ENCODE data around the gene LRRC8A. TPM values are rescaled to one million over a fixed set of nuclear protein-coding genes. Genes with fewer than 3 reads are reported as not detected.

LRRC8A gene
- total RNA-seq, result 39.7 TPM
- polyA plus RNA-seq, result 10 to 100 TPM; 29.3 to 35.0 (median 31.3) TPM

GRCh38 chr9:128881884-128882676 lies at the start of gene LRRC8A, which contains the start of gene KYAT1:
TSS of gene LRRC8A (plus strand) at chr9:128882133. CDS start at chr9:128907165, 25,032 bp downstream.
TSS of gene KYAT1 (minus strand) at chr9:128881950. CDS start at chr9:128845405, 36,545 bp downstream.
- peak; percentile 95 to 97 for ATAC-seq (ENCODE audit: low read depth in 2 of 2)
- H3K9me3 ChIP-seq (ENCODE audit: control insufficient read depth in 2 of 2, low read length in 2 of 2), result no peaks in the 10 kb centered on the region
- H3K36me3 ChIP-seq (ENCODE audit: control insufficient read depth, insufficient read depth, low read length), result peaks cover 14% of the 10 kb centered on the region
- H3K4me1 Mint-ChIP-seq, result peaks cover 5 to 81% (median 44%) of the 10 kb centered on the region in 4 donors
- peak within 1 kb of the TSS; percentile 76 for H3K27ac ChIP-seq (ENCODE audit: insufficient read depth, low read length, poor library complexity, severe bottlenecking)
- no peaks in the 10 kb centered on the region for H3K27me3 Mint-ChIP-seq
- H3K27ac Mint-ChIP-seq, result peak within 1 kb of the TSS; percentile 95 to 99 (median 98)
- DNase-seq, result peak; percentile 97 to 98 (median 98)
- peaks cover 19% of the 10 kb centered on the region for H3K36me3 Mint-ChIP-seq
- no peaks in the 10 kb centered on the region for H3K9me3 Mint-ChIP-seq
- peak within 1 kb of the TSS; percentile 98 to 100 (median 99) for H3K4me3 Mint-ChIP-seq
- peak within 1 kb of the TSS; percentile 95 for H3K4me3 ChIP-seq (ENCODE audit: low read depth, low read length)
- no peaks in the 10 kb centered on the region for H3K27me3 ChIP-seq (ENCODE audit: control insufficient read depth, insufficient read depth, low read length)
- peaks cover 53% of the 10 kb centered on the region for H3K4me1 ChIP-seq (ENCODE audit: control insufficient read depth, insufficient read depth, low read length, poor library complexity, severe bottlenecking)

GRCh38 chr9:128833696-128834095 lies 48.2 kb upstream of the LRRC8A start:
- H3K36me3 ChIP-seq (ENCODE audit: control insufficient read depth, insufficient read depth, low read length), result peaks cover 3% of the 10 kb centered on the region
- Mint-ChIP-seq H3K27me3 (no peaks in the 10 kb centered on the region), H3K9me3 (no peaks in the 10 kb centered on the region), H3K36me3 (peaks cover 9% of the 10 kb centered on the region), H3K27ac (no peak overlapping the region), H3K4me1 (peaks cover 5 to 15% (median 9%) of the 10 kb centered on the region in 4 donors), H3K4me3 (no peak overlapping the region)
- H3K27me3 ChIP-seq (ENCODE audit: control insufficient read depth, insufficient read depth, low read length), result no peaks in the 10 kb centered on the region
- no peaks in the 10 kb centered on the region for H3K9me3 ChIP-seq (ENCODE audit: control insufficient read depth in 2 of 2, low read length in 2 of 2)
- H3K27ac ChIP-seq (ENCODE audit: insufficient read depth, low read length, poor library complexity, severe bottlenecking), result no peak overlapping the region
- no peak for ATAC-seq (ENCODE audit: low read depth in 2 of 2)
- H3K4me1 ChIP-seq (ENCODE audit: control insufficient read depth, insufficient read depth, low read length, poor library complexity, severe bottlenecking), result peaks cover 14% of the 10 kb centered on the region
- no peak for DNase-seq
- no peak overlapping the region for H3K4me3 ChIP-seq (ENCODE audit: low read depth, low read length)

GRCh38 chr9:128835246-128836210 lies 46.4 kb upstream of the LRRC8A start:
- H3K9me3 Mint-ChIP-seq, result no peaks in the 10 kb centered on the region
- H3K27ac ChIP-seq (ENCODE audit: insufficient read depth, low read length, poor library complexity, severe bottlenecking), result no peak overlapping the region
- H3K4me1 Mint-ChIP-seq, result peaks cover 0 to 3% (median 0%) of the 10 kb centered on the region in 4 donors
- H3K36me3 ChIP-seq (ENCODE audit: control insufficient read depth, insufficient read depth, low read length), result peaks cover 3% of the 10 kb centered on the region
- no peak overlapping the region for H3K4me3 ChIP-seq (ENCODE audit: low read depth, low read length)
- DNase-seq, result no peak
- H3K9me3 ChIP-seq (ENCODE audit: control insufficient read depth in 2 of 2, low read length in 2 of 2), result no peaks in the 10 kb centered on the region
- peaks cover 9% of the 10 kb centered on the region for H3K36me3 Mint-ChIP-seq
- no peak for ATAC-seq (ENCODE audit: low read depth in 2 of 2)
- no peak overlapping the region for H3K27ac Mint-ChIP-seq
- no peaks in the 10 kb centered on the region for H3K4me1 ChIP-seq (ENCODE audit: control insufficient read depth, insufficient read depth, low read length, poor library complexity, severe bottlenecking)
- no peaks in the 10 kb centered on the region for H3K27me3 Mint-ChIP-seq
- H3K4me3 Mint-ChIP-seq, result no peak overlapping the region
- H3K27me3 ChIP-seq (ENCODE audit: control insufficient read depth, insufficient read depth, low read length), result no peaks in the 10 kb centered on the region

- Histone ChIP-seq H3K4me1 (ENCODE audit: control insufficient read depth, insufficient read depth, low read length, poor library complexity, severe bottlenecking) (no peaks in the 10 kb centered on the region), H3K9me3 (ENCODE audit: control insufficient read depth in 2 of 2, low read length in 2 of 2) (no peaks in the 10 kb centered on the region), H3K4me3 (ENCODE audit: low read depth, low read length) (no peak overlapping the region), H3K27ac (ENCODE audit: insufficient read depth, low read length, poor library complexity, severe bottlenecking) (no peak overlapping the region), H3K36me3 (ENCODE audit: control insufficient read depth, insufficient read depth, low read length) (peaks cover 3% of the 10 kb centered on the region), H3K27me3 (ENCODE audit: control insufficient read depth, insufficient read depth, low read length) (no peaks in the 10 kb centered on the region)
- peaks cover 4% of the 10 kb centered on the region for H3K27me3 Mint-ChIP-seq
- DNase-seq (no peak), ATAC-seq (ENCODE audit: low read depth in 2 of 2) (no peak)
- H3K27ac Mint-ChIP-seq, result no peak overlapping the region
- no peaks in the 10 kb centered on the region for H3K9me3 Mint-ChIP-seq
- peaks cover 9% of the 10 kb centered on the region for H3K36me3 Mint-ChIP-seq
- no peak overlapping the region for H3K4me3 Mint-ChIP-seq
- no peaks in the 10 kb centered on the region for H3K4me1 Mint-ChIP-seq
Measured at GRCh38 chr9:128836509-128837145, 45.3 kb upstream of the LRRC8A start.

- Histone ChIP-seq H3K36me3 (ENCODE audit: control insufficient read depth, insufficient read depth, low read length) (peaks cover 11% of the 10 kb centered on the region), H3K27me3 (ENCODE audit: control insufficient read depth, insufficient read depth, low read length) (no peaks in the 10 kb centered on the region), H3K27ac (ENCODE audit: insufficient read depth, low read length, poor library complexity, severe bottlenecking) (no peak overlapping the region), H3K9me3 (ENCODE audit: control insufficient read depth in 2 of 2, low read length in 2 of 2) (no peaks in the 10 kb centered on the region), H3K4me1 (ENCODE audit: control insufficient read depth, insufficient read depth, low read length, poor library complexity, severe bottlenecking) (no peaks in the 10 kb centered on the region), H3K4me3 (ENCODE audit: low read depth, low read length) (no peak overlapping the region)
- H3K4me3 Mint-ChIP-seq, result no peak overlapping the region
- H3K27me3 Mint-ChIP-seq, result peaks cover 4% of the 10 kb centered on the region
- H3K27ac Mint-ChIP-seq, result no peak overlapping the region
- H3K4me1 Mint-ChIP-seq, result no peaks in the 10 kb centered on the region
- H3K36me3 Mint-ChIP-seq, result peaks cover 13% of the 10 kb centered on the region
- no peaks in the 10 kb centered on the region for H3K9me3 Mint-ChIP-seq
- ATAC-seq (ENCODE audit: low read depth in 2 of 2) (no peak), DNase-seq (no peak)
Measured at GRCh38 chr9:128838338-128838737, 43.6 kb upstream of the LRRC8A start.

- H3K36me3 ChIP-seq (ENCODE audit: control insufficient read depth, insufficient read depth, low read length), result peaks cover 11% of the 10 kb centered on the region
- no peak overlapping the region for H3K27ac Mint-ChIP-seq
- no peak overlapping the region for H3K27ac ChIP-seq (ENCODE audit: insufficient read depth, low read length, poor library complexity, severe bottlenecking)
- peaks cover 4% of the 10 kb centered on the region for H3K27me3 Mint-ChIP-seq
- no peaks in the 10 kb centered on the region for H3K4me1 Mint-ChIP-seq
- ATAC-seq (ENCODE audit: low read depth in 2 of 2) (no peak), DNase-seq (no peak)
- no peaks in the 10 kb centered on the region for H3K27me3 ChIP-seq (ENCODE audit: control insufficient read depth, insufficient read depth, low read length)
- H3K36me3 Mint-ChIP-seq, result peaks cover 10% of the 10 kb centered on the region
- no peaks in the 10 kb centered on the region for H3K4me1 ChIP-seq (ENCODE audit: control insufficient read depth, insufficient read depth, low read length, poor library complexity, severe bottlenecking)
- no peaks in the 10 kb centered on the region for H3K9me3 Mint-ChIP-seq
- H3K4me3 ChIP-seq (ENCODE audit: low read depth, low read length), result no peak overlapping the region
- no peak overlapping the region for H3K4me3 Mint-ChIP-seq
- H3K9me3 ChIP-seq (ENCODE audit: control insufficient read depth in 2 of 2, low read length in 2 of 2), result no peaks in the 10 kb centered on the region
Measured at GRCh38 chr9:128840524-128840923, 41.4 kb upstream of the LRRC8A start.

- peaks cover 4% of the 10 kb centered on the region for H3K27me3 Mint-ChIP-seq
- Histone ChIP-seq H3K27ac (ENCODE audit: insufficient read depth, low read length, poor library complexity, severe bottlenecking) (no peak overlapping the region), H3K9me3 (ENCODE audit: control insufficient read depth in 2 of 2, low read length in 2 of 2) (no peaks in the 10 kb centered on the region), H3K27me3 (ENCODE audit: control insufficient read depth, insufficient read depth, low read length) (no peaks in the 10 kb centered on the region), H3K4me1 (ENCODE audit: control insufficient read depth, insufficient read depth, low read length, poor library complexity, severe bottlenecking) (no peaks in the 10 kb centered on the region), H3K4me3 (ENCODE audit: low read depth, low read length) (no peak overlapping the region), H3K36me3 (ENCODE audit: control insufficient read depth, insufficient read depth, low read length) (peaks cover 11% of the 10 kb centered on the region)
- H3K9me3 Mint-ChIP-seq, result no peaks in the 10 kb centered on the region
- ATAC-seq (ENCODE audit: low read depth in 2 of 2) (no peak), DNase-seq (no peak)
- peak overlapping the region in 1 of 3 donors; percentile 48 for H3K27ac Mint-ChIP-seq
- no peaks in the 10 kb centered on the region for H3K4me1 Mint-ChIP-seq
- peaks cover 10% of the 10 kb centered on the region for H3K36me3 Mint-ChIP-seq
- H3K4me3 Mint-ChIP-seq, result no peak overlapping the region
Measured at GRCh38 chr9:128841694-128842492, 40.0 kb upstream of the LRRC8A start.

All from CD4-positive, CD25-positive, alpha-beta regulatory T cell (primary cell).